SK-N-SH (cell line): ENCODE data around the gene VWF. TPM values are rescaled to one million over a fixed set of nuclear protein-coding genes. Genes with fewer than 3 reads are reported as not detected.

Experiments
- CTCF ChIA-PET: fragments of 300-600, 350-600 bp; formaldehyde crosslinking; extraction: SDS; loops from one replicate; lab custom pipeline; 2021; lab: Yijun Ruan, JAX
- POLR2A ChIA-PET: fragments of 350-600 bp; sonication (Branson Sonifier 250); formaldehyde crosslinking; extraction: SDS; loops from one replicate; lab custom pipeline; 2020; ENCODE audit warnings: antibody characterized with exemption, inconsistent platforms; lab: Yijun Ruan, JAX
- DNase-seq: peaks from one replicate; pipeline ENCODE4 v3.0.0; 2012
- H2AFZ ChIP-seq: fragments of 200-600 bp; sonication (generic); 2 replicates; pipeline ENCODE4 v1.8.1; 2016; ENCODE audit warnings: antibody characterized with exemption, mild to moderate bottlenecking, low read depth
- H3F3A ChIP-seq: fragments of 200-600 bp; sonication (generic); replicated peaks from 2 replicates; pipeline ENCODE3; 2016; ENCODE audit warnings: antibody characterized with exemption, mild to moderate bottlenecking; ENCODE audit not compliant: insufficient read depth
- H3K27ac ChIP-seq, 2 experiments: fragments of 200-500 bp in 1 of 2; fragments of 200-600 bp in 1 of 2; sonication (Bioruptor generic) in 1 of 2; sonication (generic), shearing (Covaris generic) in 1 of 2; 2 replicates each; pipeline versions ENCODE4 v1.5.1 to v1.6.1; 2014 to 2016; ENCODE audit warnings: low read depth in 2 of 2, inconsistent platforms in 1 of 2, low read length in 1 of 2, mild to moderate bottlenecking in 1 of 2, mixed read lengths in 1 of 2
- H3K27me3 ChIP-seq: fragments of 200-600 bp; sonication (generic), shearing (Covaris generic); 2 replicates; pipeline ENCODE4 v1.6.1; 2016; ENCODE audit warnings: mixed run types; ENCODE audit not compliant: insufficient read depth
- H3K36me3 ChIP-seq, 2 experiments: fragments of 200-500 bp in 1 of 2; fragments of 200-600 bp in 1 of 2; sonication (Bioruptor generic) in 1 of 2; sonication (generic) in 1 of 2; replicated peaks in 1 of 2; 2 replicates each; pipeline versions ENCODE3 to v1.5.1; 2014 to 2016; ENCODE audit warnings: low read length in 1 of 2, mild to moderate bottlenecking in 1 of 2; ENCODE audit not compliant: insufficient read depth in 2 of 2, control insufficient read depth in 1 of 2
- H3K4me1 ChIP-seq, 2 experiments: fragments of 200-500 bp in 1 of 2; fragments of 200-600 bp in 1 of 2; sonication (Bioruptor generic) in 1 of 2; sonication (generic), shearing (Covaris generic) in 1 of 2; 2 replicates each; pipeline versions ENCODE4 v1.5.1 to v1.6.1; 2014 to 2016; ENCODE audit warnings: low read depth in 1 of 2, low read length in 1 of 2, mixed run types in 1 of 2; ENCODE audit not compliant: insufficient read depth in 2 of 2, control insufficient read depth in 1 of 2
- H3K4me2 ChIP-seq: fragments of 200-600 bp; sonication (generic), shearing (Covaris generic); 2 replicates; pipeline ENCODE4 v1.6.1; 2017; ENCODE audit warnings: mixed run types
- H3K4me3 ChIP-seq, 2 experiments: fragments of 200-500 bp in 1 of 2; fragments of 200-600 bp in 1 of 2; sonication (Bioruptor generic) in 1 of 2; sonication (generic), shearing (Covaris generic) in 1 of 2; 2 replicates each; pipeline versions ENCODE4 v1.5.1 to v1.8.1; 2014 to 2016; ENCODE audit warnings: low read depth in 2 of 2, inconsistent platforms in 1 of 2, low read length in 1 of 2, mild to moderate bottlenecking in 1 of 2, mixed read lengths in 1 of 2, moderate library complexity in 1 of 2
- H3K79me2 ChIP-seq: fragments of 200-600 bp; sonication (generic); 2 replicates; pipeline ENCODE4 v1.8.1; 2017; ENCODE audit warnings: mild to moderate bottlenecking; ENCODE audit not compliant: insufficient read depth
- H3K9ac ChIP-seq: fragments of 200-600 bp; sonication (generic); 2 replicates; pipeline ENCODE4 v1.6.1; 2017; ENCODE audit warnings: mixed run types
- H3K9me2 ChIP-seq: fragments of 200-600 bp; sonication (generic); 2 replicates; pipeline ENCODE4 v1.6.1; 2017; ENCODE audit warnings: mixed run types
- H3K9me3 ChIP-seq: fragments of 200-600 bp; sonication (generic); 2 replicates; pipeline ENCODE4 v1.6.1; 2017; ENCODE audit warnings: mixed run types, mild to moderate bottlenecking, moderate library complexity
- H4K20me1 ChIP-seq: fragments of 200-600 bp; sonication (generic); 2 replicates; pipeline ENCODE4 v1.6.1; 2017; ENCODE audit warnings: mild to moderate bottlenecking, mixed run types; ENCODE audit not compliant: insufficient read depth
- CHD2 ChIP-seq: fragments of 150-350 bp; IDR thresholded peaks from 2 replicates; pipeline ENCODE4 v1.6.1; 2018; ENCODE audit warnings: low read length; ENCODE audit not compliant: partially characterized antibody
- ELF1 ChIP-seq: IDR thresholded peaks from 2 replicates; pipeline ENCODE4 v1.4.0; 2012
- FOSL2 ChIP-seq: IDR thresholded peaks from 2 replicates; pipeline ENCODE4 v1.4.0; 2012; ENCODE audit warnings: low read depth, mild to moderate bottlenecking, moderate library complexity, borderline replicate concordance
- FOXM1 ChIP-seq: IDR thresholded peaks from 2 replicates; pipeline ENCODE4 v1.4.0; 2012; ENCODE audit warnings: low read depth, mild to moderate bottlenecking
- GABPA ChIP-seq: IDR thresholded peaks from 2 replicates; pipeline ENCODE4 v1.4.0; 2012; ENCODE audit warnings: low read depth, mild to moderate bottlenecking
- JUND ChIP-seq: IDR thresholded peaks from 2 replicates; pipeline ENCODE4 v1.4.0; 2012
- MEF2A ChIP-seq: IDR thresholded peaks from 2 replicates; pipeline ENCODE4 v1.4.0; 2012; ENCODE audit warnings: low read depth, borderline replicate concordance
- MXI1 ChIP-seq: IDR thresholded peaks from 2 replicates; pipeline ENCODE4 v1.6.1; 2012; ENCODE audit warnings: mild to moderate bottlenecking, low read depth, low read length, improper control_type of control experiment
- POLR2AphosphoS5 ChIP-seq: IDR thresholded peaks from 2 replicates; pipeline ENCODE4 v1.6.1; 2012; ENCODE audit warnings: low read depth, low read length
- RCOR1 ChIP-seq: fragments of 150-350 bp; IDR thresholded peaks from 2 replicates; pipeline ENCODE4 v1.6.1; 2017; ENCODE audit warnings: antibody characterized with exemption, low read length
- RXRA ChIP-seq: IDR thresholded peaks from 2 replicates; pipeline ENCODE4 v1.4.0; 2012; ENCODE audit warnings: low read depth, mild to moderate bottlenecking, borderline replicate concordance
- SIN3A ChIP-seq: IDR thresholded peaks from 2 replicates; pipeline ENCODE4 v1.6.1; 2012; ENCODE audit warnings: low read depth, mild to moderate bottlenecking, low read length, moderate library complexity, borderline replicate concordance
- TCF12 ChIP-seq: IDR thresholded peaks from 2 replicates; pipeline ENCODE4 v1.4.0; 2012
- USF1 ChIP-seq: IDR thresholded peaks from 2 replicates; pipeline ENCODE4 v1.4.0; 2012; ENCODE audit warnings: low read depth, borderline replicate concordance
- YY1 ChIP-seq: IDR thresholded peaks from 2 replicates; pipeline ENCODE4 v1.4.0; 2012; ENCODE audit warnings: low read depth, mild to moderate bottlenecking
- ZBTB33 ChIP-seq: IDR thresholded peaks from 2 replicates; pipeline ENCODE4 v1.4.0; 2012; ENCODE audit warnings: low read depth, borderline replicate concordance
- WGBS: methylation state at CpG from one replicate; pipeline ENCODE4 v1.1.6; 2017; ENCODE audit warnings: low lambda C conversion rate; 5-methylcytosine and 5-hydroxymethylcytosine counted together
- polyA plus RNA-seq, 3 experiments: library from polyadenylated mRNA; depleted of rRNA; stranded (reverse); fragments of >200 nt; gene quantifications; 2 replicates each; pipeline ENCODE4 v1.2.3, GENCODE V29; 2012

The VWF gene
- polyA plus RNA-seq, 1 of the 3 experiments (the other 2 are of a cell fraction) = 0.12 TPM

GRCh38 chr12:6091786-6092566 is 32.5 kb downstream of the VWF start:
- no peaks in the 10 kb centered on the region for H3K79me2 ChIP-seq
- TF ChIP-seq CHD2 (no peak), FOSL2 (no peak), FOXM1 (no peak), MEF2A (no peak), RXRA (no peak), USF1 (no peak), ELF1 (no peak), TCF12 (no peak), POLR2AphosphoS5 (no peak), ZBTB33 (no peak), JUND (no peak)
- peaks cover 19 to 34% of the 10 kb centered on the region in 2 experiments; a peak in 3 of 4 replicates for H3K4me1 ChIP-seq
- H3K9me3 ChIP-seq = no peaks in the 10 kb centered on the region
- CTCF ChIA-PET = no interaction called here
- H3K4me3 ChIP-seq = no peak overlapping the region
- no peak overlapping the region for H2AFZ ChIP-seq
- POLR2A ChIA-PET = no interaction called here
- H3K9me2 ChIP-seq = no peaks in the 10 kb centered on the region
- H3K27me3 ChIP-seq = no peaks in the 10 kb centered on the region
- peaks cover 14% of the 10 kb centered on the region for H3F3A ChIP-seq
- no peak overlapping the region for H3K9ac ChIP-seq
- no peak overlapping the region for H3K4me2 ChIP-seq
- no peak overlapping the region for H3K27ac ChIP-seq
- DNase-seq = no peak
- 87% methylated on average over 12 of the region's 14 CpGs for WGBS
- no peaks in the 10 kb centered on the region for H4K20me1 ChIP-seq
- no peaks in the 10 kb centered on the region for H3K36me3 ChIP-seq

DNA sequence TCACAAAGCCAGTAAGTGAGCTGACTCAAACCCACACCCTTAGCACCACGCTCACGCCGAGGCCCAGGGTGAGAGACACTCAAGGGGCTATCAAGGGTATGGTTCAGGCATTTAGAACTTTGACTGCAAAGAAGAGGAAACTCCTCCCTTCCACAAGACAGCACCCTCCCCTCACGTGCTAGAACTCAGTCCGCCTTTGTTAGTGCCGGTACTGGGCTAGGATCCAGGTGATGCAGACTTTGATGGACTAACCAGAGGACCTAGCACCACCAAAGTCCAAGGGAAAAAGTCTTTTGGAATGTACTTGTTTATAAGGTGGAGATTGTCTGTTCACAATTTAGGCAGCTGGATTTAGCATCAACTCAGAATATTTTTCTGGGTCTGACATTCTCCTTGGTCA is 33.7 kb downstream of the VWF start:
- H3K9me3 ChIP-seq = no peaks in the 10 kb centered on the region
- H3K27me3 ChIP-seq = no peaks in the 10 kb centered on the region
- H3K36me3 ChIP-seq = no peaks in the 10 kb centered on the region
- no peak overlapping the region for H3K9ac ChIP-seq
- H3K4me1 ChIP-seq = peaks cover 17 to 37% of the 10 kb centered on the region in 2 experiments; a peak in 3 of 4 replicates
- no peak overlapping the region for H3K4me3 ChIP-seq
- H3K4me2 ChIP-seq = no peak overlapping the region
- no peak for TF ChIP-seq POLR2AphosphoS5
- TF ChIP-seq JUND = no peak
- no peak for TF ChIP-seq ZBTB33
- no peak for TF ChIP-seq MXI1
- TF ChIP-seq MEF2A = no peak
- TF ChIP-seq YY1 = no peak
- no peak for TF ChIP-seq RCOR1
- no peak for TF ChIP-seq GABPA
- no peak for TF ChIP-seq SIN3A
- 81% methylated on average over 6 of the region's 6 CpGs for WGBS
- no peaks in the 10 kb centered on the region for H3K9me2 ChIP-seq
- ChIA-PET POLR2A (no interaction called here), CTCF (interaction anchor here (1.1 kb wide), 1 partner anchor 27 kb away, joined by 3 read pairs; no protein-coding TSS in a partner anchor)
- no peaks in the 10 kb centered on the region for H4K20me1 ChIP-seq
- H3K27ac ChIP-seq = peak overlapping the region in 1 of 2 experiments; percentile 11; a peak in 1 of 4 replicates
- H3K79me2 ChIP-seq = no peaks in the 10 kb centered on the region
- DNase-seq = no peak
- H2AFZ ChIP-seq = no peak overlapping the region
- peaks cover 9% of the 10 kb centered on the region for H3F3A ChIP-seq
